Right lobe of liver (tissue), 6 donors: ENCODE results near the gene IL22RA1. TPM values are rescaled to one million over a fixed set of nuclear protein-coding genes. Genes with fewer than 3 reads are reported as not detected.

ENCODE experiments used
- ATAC-seq, 4 donors: fragments of 200-7000 bp; cut with Tn5 transposase; one replicate each; pipeline ENCODE4 v1.9.1; 2020; ENCODE audit warnings: mild to moderate bottlenecking in 4 of 4, moderate library complexity in 4 of 4
- DNase-seq, 3 donors: peaks; one replicate each; pipeline ENCODE4 v3.0.0-alpha.2; 2020
- H3K27ac ChIP-seq, 3 donors: fragments of 200-600 bp; one replicate each; pipeline ENCODE4 v1.8.0; 2022
- H3K27me3 ChIP-seq, 2 donors: fragments of 200-600 bp; one replicate each; pipeline ENCODE4 v1.8.0; 2022
- H3K36me3 ChIP-seq, 4 donors: fragments of 200-600 bp; sonication (generic) in 1 of 4; one replicate each; pipeline versions ENCODE4 v1.5.1 to v1.8.0; 2017 to 2022; ENCODE audit warnings: control low read depth in 1 of 4
- H3K4me1 ChIP-seq, 4 donors: fragments of 200-600 bp; sonication (generic) in 1 of 4; one replicate each; pipeline versions ENCODE4 v1.5.1 to v1.8.0; 2017 to 2022; ENCODE audit warnings: control low read depth in 1 of 4
- H3K4me3 ChIP-seq, 3 donors: fragments of 200-600 bp; one replicate each; pipeline ENCODE4 v1.8.0; 2022
- H3K9me3 ChIP-seq, 4 donors: fragments of 200-600 bp; sonication (generic) in 1 of 4; one replicate each; pipeline versions ENCODE4 v1.5.1 to v1.8.0; 2017 to 2022; ENCODE audit warnings: control low read depth in 1 of 4
- POLR2A ChIP-seq: fragments of 450-650 bp; IDR thresholded peaks from one replicate; pipeline ENCODE4 v1.6.1; 2017; ENCODE audit warnings: antibody characterized with exemption, mild to moderate bottlenecking
- WGBS: methylation state at CpG from one replicate; pipeline ENCODE4 v1.1.6; 2018; ENCODE audit warnings: low coverage, low lambda C conversion rate; ENCODE audit not compliant: insufficient coverage; ENCODE audit errors: missing lambda C conversion rate; 5-methylcytosine and 5-hydroxymethylcytosine counted together
- intact Hi-C, 2 donors: fragments of 100-400 bp; cut with DNase I; formaldehyde crosslinking; loops; one replicate each; pipeline versions ENCODE4 v1.11.2 to v1.14.1; 2022
- total RNA-seq, 6 experiments: library from RNA; depleted of rRNA in 2 of 6; stranded (reverse); fragments of >200 nt in 2 of 6; fragmentation: NEBNext Ultra II Directional in 3 of 6; extraction: Animal tissue kit (Norgen Biotek cat#: 25700) in 3 of 6; gene quantifications; one replicate each; pipeline versions ENCODE4 v1.1.0 to v1.2.4, GENCODE V29; 2016 to 2023
- TF ChIP-seq, protein P1 (sequence below), 4 donors: fragments of 200-600 bp in 3 of 4; fragments of 450-650 bp in 1 of 4; IDR thresholded peaks; one replicate each; pipeline versions ENCODE4 v1.5.1 to v1.8.0; 2016 to 2022; ENCODE audit warnings: antibody characterized with exemption in 4 of 4, mild to moderate bottlenecking in 2 of 4
- donor health status: DM: no; HTN: yes; CAD: no.
- donor health status: DM: no; HTN: no; CAD: no.
- donor health status: DM: no; HTN: no; CAD: no.
- donor health status: DM: no; HTN: yes; CAD: no.
- donor health status: DM: no; HTN: yes; CAD: no.

Gene IL22RA1
- total RNA-seq, 6 experiments from 2014 or later = 1.8 to 4.5 (median 2.8) TPM

DNA sequence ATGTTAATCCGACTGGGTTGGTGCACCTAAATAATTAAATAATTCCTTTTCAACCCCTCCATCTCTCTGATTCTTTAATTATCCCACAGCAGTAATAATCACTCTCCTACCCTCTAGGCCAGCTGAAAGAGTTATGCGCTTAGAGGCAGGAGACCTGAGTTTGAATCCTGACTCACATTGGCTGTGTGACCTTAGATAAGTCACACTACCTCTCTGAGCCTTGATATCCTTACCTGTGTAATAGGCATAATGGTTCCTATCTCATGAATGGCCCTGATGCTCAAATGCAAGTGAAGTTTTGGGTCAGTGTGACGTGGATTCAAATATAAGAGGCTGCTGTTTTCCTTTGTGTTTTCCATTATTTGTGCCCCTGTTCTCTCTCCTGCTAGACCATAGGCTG lies 39.1 kb downstream of the IL22RA1 start:
- Histone ChIP-seq H3K9me3 (no peaks in the 10 kb centered on the region), H3K36me3 (no peaks in the 10 kb centered on the region), H3K27me3 (no peaks in the 10 kb centered on the region), H3K4me1 (no peaks in the 10 kb centered on the region), H3K27ac (no peak overlapping the region), H3K4me3 (no peak overlapping the region)
- WGBS = 96% methylated on average over 3 of the region's 3 CpGs
- DNase-seq (no peak), ATAC-seq (no peak)
- TF ChIP-seq, protein P1, sequence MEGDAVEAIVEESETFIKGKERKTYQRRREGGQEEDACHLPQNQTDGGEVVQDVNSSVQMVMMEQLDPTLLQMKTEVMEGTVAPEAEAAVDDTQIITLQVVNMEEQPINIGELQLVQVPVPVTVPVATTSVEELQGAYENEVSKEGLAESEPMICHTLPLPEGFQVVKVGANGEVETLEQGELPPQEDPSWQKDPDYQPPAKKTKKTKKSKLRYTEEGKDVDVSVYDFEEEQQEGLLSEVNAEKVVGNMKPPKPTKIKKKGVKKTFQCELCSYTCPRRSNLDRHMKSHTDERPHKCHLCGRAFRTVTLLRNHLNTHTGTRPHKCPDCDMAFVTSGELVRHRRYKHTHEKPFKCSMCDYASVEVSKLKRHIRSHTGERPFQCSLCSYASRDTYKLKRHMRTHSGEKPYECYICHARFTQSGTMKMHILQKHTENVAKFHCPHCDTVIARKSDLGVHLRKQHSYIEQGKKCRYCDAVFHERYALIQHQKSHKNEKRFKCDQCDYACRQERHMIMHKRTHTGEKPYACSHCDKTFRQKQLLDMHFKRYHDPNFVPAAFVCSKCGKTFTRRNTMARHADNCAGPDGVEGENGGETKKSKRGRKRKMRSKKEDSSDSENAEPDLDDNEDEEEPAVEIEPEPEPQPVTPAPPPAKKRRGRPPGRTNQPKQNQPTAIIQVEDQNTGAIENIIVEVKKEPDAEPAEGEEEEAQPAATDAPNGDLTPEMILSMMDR (IDR thresholded peaks at IDR 0.05) = no peak
- TF ChIP-seq POLR2A = no peak
- intact Hi-C loops = no loop called here

DNA sequence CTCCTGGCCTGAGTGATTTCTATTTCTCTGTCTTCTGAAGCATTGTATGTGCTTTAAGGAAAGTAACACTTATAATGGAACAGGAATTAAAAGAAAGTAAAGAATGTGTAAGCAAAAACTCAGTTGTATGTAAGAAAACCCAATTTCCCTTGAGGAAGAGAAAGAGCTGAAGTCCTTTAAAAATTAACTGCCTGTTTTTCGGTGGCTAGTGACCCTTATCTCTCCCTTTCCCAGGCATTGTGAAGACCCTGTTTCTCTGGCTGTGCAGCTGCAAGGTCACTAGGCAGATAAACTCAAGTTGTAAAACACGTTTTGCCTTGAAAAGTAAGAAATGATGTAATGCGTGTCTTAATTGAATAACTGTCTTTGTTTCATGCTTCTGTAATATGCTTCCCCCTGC lies 39.5 kb downstream of the IL22RA1 start:
- 47% methylated on average over 3 of the region's 3 CpGs for WGBS
- Histone ChIP-seq H3K27me3 (no peaks in the 10 kb centered on the region), H3K9me3 (no peaks in the 10 kb centered on the region), H3K27ac (no peak overlapping the region), H3K4me1 (no peaks in the 10 kb centered on the region), H3K36me3 (no peaks in the 10 kb centered on the region), H3K4me3 (no peak overlapping the region)
- TF ChIP-seq POLR2A = no peak
- TF ChIP-seq, protein P1 (IDR thresholded peaks at IDR 0.05) = no peak
- intact Hi-C loops = no loop called here
- DNase-seq (no peak), ATAC-seq (no peak)

DNA sequence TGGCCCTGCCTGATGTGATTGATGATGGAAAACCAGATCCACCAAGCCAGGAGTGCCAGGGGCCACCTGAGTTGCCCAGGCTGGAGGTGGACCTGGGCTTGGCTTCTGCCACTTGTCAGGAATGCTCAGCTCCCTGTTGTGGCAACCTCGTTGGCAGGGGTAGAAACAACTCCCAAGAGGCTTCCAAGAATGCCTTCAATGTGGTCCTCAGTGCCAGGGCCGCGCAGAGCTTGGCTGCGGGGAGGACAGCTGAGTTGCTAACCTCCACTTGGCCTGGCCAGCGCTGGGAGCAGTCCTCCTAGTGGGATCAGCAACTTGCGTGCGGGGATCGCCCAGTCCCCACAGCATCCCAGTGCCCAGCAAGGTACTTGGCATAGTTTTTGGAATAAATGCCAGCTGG lies 40.0 kb downstream of the IL22RA1 start:
- DNase-seq = no peak

DNA sequence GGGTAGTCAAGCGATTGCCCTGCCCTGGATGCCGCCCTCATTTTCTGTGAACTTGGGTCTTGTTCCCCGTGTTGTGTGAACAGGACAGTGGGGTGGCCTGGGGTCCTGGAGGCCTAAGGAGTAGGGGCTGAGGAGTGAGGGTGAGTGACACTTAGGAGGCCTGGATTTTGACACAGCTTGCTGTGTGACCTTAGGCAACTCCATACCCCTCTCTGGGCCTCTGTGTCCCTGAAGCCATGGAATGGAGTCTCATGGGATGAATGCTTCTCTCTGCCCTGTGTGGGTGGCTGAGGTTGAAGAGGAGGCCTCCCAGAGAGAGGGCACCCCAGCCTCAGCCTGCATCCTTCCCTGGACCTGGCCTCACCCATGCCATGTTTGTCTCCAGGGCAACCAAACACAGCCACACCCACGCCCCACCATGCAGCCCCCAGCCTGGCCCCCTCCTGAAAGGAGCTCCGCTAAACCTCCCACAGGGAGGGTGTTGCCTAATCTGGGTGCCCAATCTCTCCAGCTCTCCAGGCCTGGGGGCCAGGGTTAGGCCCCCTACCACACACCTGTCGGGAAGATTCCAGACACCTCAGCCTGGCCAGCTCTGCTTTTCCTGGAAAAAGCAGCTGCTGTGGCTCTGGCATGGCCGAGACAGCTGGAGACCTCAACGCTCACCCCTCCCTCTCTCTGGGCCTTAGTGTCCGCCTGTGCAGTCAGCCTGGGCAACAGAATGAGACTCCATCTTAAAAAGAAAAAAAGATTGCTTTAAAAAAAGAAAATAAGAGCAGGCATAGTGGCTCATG lies 40.9 kb downstream of the IL22RA1 start:
- no peaks in the 10 kb centered on the region for H3K27me3 ChIP-seq
- H3K27ac ChIP-seq = no peak overlapping the region
- no peak overlapping the region for H3K4me3 ChIP-seq
- H3K36me3 ChIP-seq = no peaks in the 10 kb centered on the region
- intact Hi-C loops = no loop called here
- no peaks in the 10 kb centered on the region for H3K4me1 ChIP-seq
- 81% methylated on average over 6 of the region's 9 CpGs for WGBS
- no peaks in the 10 kb centered on the region for H3K9me3 ChIP-seq
- DNase-seq = no peak
- TF ChIP-seq POLR2A = no peak
- TF ChIP-seq, protein P1 (IDR thresholded peaks at IDR 0.05) = no peak
- no peak for ATAC-seq

More for the DNA sequence above, 40.0 kb downstream of the IL22RA1 start:
- intact Hi-C loops = no loop called here
- no peak for ATAC-seq
- H3K4me1 ChIP-seq = no peaks in the 10 kb centered on the region
- no CpG with 5 or more reads among the region's 8 CpGs for WGBS
- no peak overlapping the region for H3K27ac ChIP-seq
- H3K9me3 ChIP-seq = no peaks in the 10 kb centered on the region
- H3K27me3 ChIP-seq = no peaks in the 10 kb centered on the region
- TF ChIP-seq, protein P1 (IDR thresholded peaks at IDR 0.05) = no peak
- TF ChIP-seq POLR2A = no peak
- H3K36me3 ChIP-seq = no peaks in the 10 kb centered on the region
- H3K4me3 ChIP-seq = no peak overlapping the region
